Suprapubic skin (tissue), 4 donors: Measurements from ENCODE around the gene GHDC. TPM values are rescaled to one million over a fixed set of nuclear protein-coding genes. Genes with fewer than 3 reads are reported as not detected.

Experiments used
- DNase-seq, 2 donors: peaks; one replicate each; pipeline ENCODE4 v3.0.0-alpha.2; 2019; ENCODE audit warnings: low spot score in 2 of 2
- H3K27ac ChIP-seq: fragments of 200-600 bp; sonication (generic); one replicate; pipeline ENCODE4 v1.5.1; 2019
- H3K27me3 ChIP-seq: fragments of 200-600 bp; sonication (generic); one replicate; pipeline ENCODE4 v1.5.1; 2019
- H3K36me3 ChIP-seq: fragments of 200-600 bp; sonication (generic); one replicate; pipeline ENCODE4 v1.5.1; 2019
- H3K4me1 ChIP-seq: fragments of 200-600 bp; sonication (generic); one replicate; pipeline ENCODE4 v1.5.1; 2019
- H3K4me3 ChIP-seq: fragments of 200-600 bp; sonication (generic); one replicate; pipeline ENCODE4 v1.5.1; 2019; ENCODE audit warnings: mild to moderate bottlenecking
- H3K9me3 ChIP-seq: fragments of 200-600 bp; sonication (generic); one replicate; pipeline ENCODE4 v1.5.1; 2019
- CTCF ChIP-seq, 2 donors: fragments of 200-600 bp in 1 of 2; fragments of 450-650 bp in 1 of 2; sonication (generic) in 1 of 2; IDR thresholded peaks; one replicate each; pipeline ENCODE4 v1.5.1; 2016 to 2019; ENCODE audit warnings: antibody characterized with exemption in 2 of 2, mild to moderate bottlenecking in 1 of 2, moderate library complexity in 1 of 2
- EP300 ChIP-seq: sonication (generic); formaldehyde crosslinking; IDR thresholded peaks from one replicate; pipeline ENCODE4 v1.6.1; 2017; ENCODE audit warnings: antibody characterized with exemption
- POLR2A ChIP-seq, 2 donors: fragments of 450-650 bp; IDR thresholded peaks; one replicate each; pipeline ENCODE4 v1.6.1; 2017; ENCODE audit warnings: antibody characterized with exemption in 2 of 2, mild to moderate bottlenecking in 2 of 2, moderate library complexity in 2 of 2
- POLR2AphosphoS5 ChIP-seq, 3 donors: sonication (generic); formaldehyde crosslinking; IDR thresholded peaks; one replicate each; pipeline ENCODE4 v1.6.1; 2017; ENCODE audit warnings: antibody characterized with exemption in 3 of 3
- WGBS: methylation state at CpG from one replicate; pipeline ENCODE4 v1.1.5; 2018; 5-methylcytosine and 5-hydroxymethylcytosine counted together
- total RNA-seq, 4 donors: library from RNA; depleted of rRNA; stranded (reverse); fragments of >200 nt; gene quantifications; one replicate each; pipeline ENCODE4 v1.1.0, GENCODE V29; 2016

The GHDC gene
- total RNA-seq, 4 donors from 2014 or later: 14.6 to 22.8 (median 18.7) TPM

DNA sequence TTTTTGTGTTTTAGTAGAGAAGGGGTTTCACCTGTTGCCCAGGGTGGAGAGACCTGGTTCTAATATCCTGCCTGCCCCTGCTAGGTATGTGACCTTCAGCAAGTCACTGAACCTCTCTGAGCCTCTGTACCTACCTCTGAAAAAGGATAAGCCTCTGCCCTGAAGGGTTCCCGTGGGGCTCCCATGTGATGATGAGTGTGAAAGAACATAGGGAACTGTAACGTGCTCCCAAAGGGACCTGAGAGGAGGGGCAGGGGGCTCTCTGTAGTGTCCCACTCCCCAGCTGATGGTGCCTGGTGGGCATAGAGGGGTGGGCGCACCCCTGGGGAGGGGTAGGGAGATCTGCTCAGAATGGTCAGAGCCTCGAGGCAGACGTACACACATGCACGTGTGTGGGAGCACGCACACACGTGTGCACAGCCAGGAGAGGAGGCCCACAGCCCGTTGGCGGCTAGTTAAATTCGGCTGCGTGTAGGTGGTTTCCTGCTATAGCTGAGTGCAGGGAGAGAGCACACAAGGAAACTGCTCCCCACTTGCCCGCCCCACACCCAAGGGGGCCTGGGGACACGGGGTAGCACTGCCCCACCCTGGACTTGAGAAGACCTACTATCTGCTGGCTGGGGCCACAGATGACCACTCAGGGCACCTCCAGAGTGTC is 20.0 kb downstream of the GHDC start:
- no peak for TF ChIP-seq EP300
- no peak for TF ChIP-seq POLR2A (IDR thresholded peaks at IDR 0.05)
- TF ChIP-seq CTCF (IDR thresholded peaks at IDR 0.05): no peak
- Histone ChIP-seq H3K9me3 (no peaks in the 10 kb centered on the region), H3K27ac (no peak overlapping the region), H3K27me3 (no peaks in the 10 kb centered on the region), H3K36me3 (no peaks in the 10 kb centered on the region), H3K4me1 (no peaks in the 10 kb centered on the region), H3K4me3 (no peak overlapping the region)
- 67% methylated on average over 9 of the region's 14 CpGs for WGBS
- DNase-seq: no peak

- no peaks in the 10 kb centered on the region for H3K27me3 ChIP-seq
- H3K36me3 ChIP-seq: no peaks in the 10 kb centered on the region
- no peaks in the 10 kb centered on the region for H3K4me1 ChIP-seq
- TF ChIP-seq CTCF (IDR thresholded peaks at IDR 0.05) (no peak), POLR2A (IDR thresholded peaks at IDR 0.05) (no peak), POLR2AphosphoS5 (IDR thresholded peaks at IDR 0.05) (no peak)
- no peak for DNase-seq
- no peak overlapping the region for H3K4me3 ChIP-seq
- WGBS: 38% methylated on average over 11 of the region's 11 CpGs
- no peaks in the 10 kb centered on the region for H3K9me3 ChIP-seq
- H3K27ac ChIP-seq: no peak overlapping the region
These were observed 22.5 kb downstream of the GHDC start for GRCh38 chr17:42171831-42172230.

- Histone ChIP-seq H3K4me3 (no peak overlapping the region), H3K9me3 (no peaks in the 10 kb centered on the region), H3K4me1 (no peaks in the 10 kb centered on the region), H3K27ac (no peak overlapping the region), H3K27me3 (no peaks in the 10 kb centered on the region), H3K36me3 (no peaks in the 10 kb centered on the region)
- WGBS: 94% methylated on average over 23 of the region's 29 CpGs
- no peak for DNase-seq
- TF ChIP-seq POLR2A (IDR thresholded peaks at IDR 0.05) (no peak), POLR2AphosphoS5 (IDR thresholded peaks at IDR 0.05) (no peak), EP300 (no peak), CTCF (IDR thresholded peaks at IDR 0.05) (no peak)
These were observed 24.9 kb downstream of the GHDC start for GRCh38 chr17:42169351-42169750.

DNA sequence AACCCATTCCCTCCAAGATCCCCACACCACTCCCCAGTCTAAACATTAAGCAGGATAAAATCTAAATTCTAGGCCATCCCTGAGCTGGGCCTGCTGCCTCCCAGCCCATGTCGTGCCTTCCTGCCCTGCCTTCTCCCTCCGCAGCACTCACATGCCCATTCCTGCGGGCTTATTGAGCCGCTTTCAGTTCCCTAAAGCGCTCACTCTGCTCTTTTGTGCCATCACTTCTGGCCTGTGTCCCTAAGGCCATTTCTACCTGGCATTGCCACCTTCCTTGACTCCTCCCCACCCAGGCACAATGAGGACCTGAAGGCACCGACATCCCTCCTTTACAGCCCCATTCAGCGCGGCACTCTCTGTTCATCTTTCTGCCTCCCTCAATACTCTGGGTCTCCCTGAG is 26.5 kb downstream of the GHDC start:
- Histone ChIP-seq H3K4me3 (no peak overlapping the region), H3K27me3 (no peaks in the 10 kb centered on the region), H3K36me3 (no peaks in the 10 kb centered on the region), H3K27ac (no peak overlapping the region), H3K4me1 (no peaks in the 10 kb centered on the region), H3K9me3 (no peaks in the 10 kb centered on the region)
- no peak for DNase-seq
- 91% methylated on average over 8 of the region's 8 CpGs for WGBS
- TF ChIP-seq POLR2A (IDR thresholded peaks at IDR 0.05) (no peak), CTCF (IDR thresholded peaks at IDR 0.05) (no peak), POLR2AphosphoS5 (IDR thresholded peaks at IDR 0.05) (no peak), EP300 (no peak)

DNA sequence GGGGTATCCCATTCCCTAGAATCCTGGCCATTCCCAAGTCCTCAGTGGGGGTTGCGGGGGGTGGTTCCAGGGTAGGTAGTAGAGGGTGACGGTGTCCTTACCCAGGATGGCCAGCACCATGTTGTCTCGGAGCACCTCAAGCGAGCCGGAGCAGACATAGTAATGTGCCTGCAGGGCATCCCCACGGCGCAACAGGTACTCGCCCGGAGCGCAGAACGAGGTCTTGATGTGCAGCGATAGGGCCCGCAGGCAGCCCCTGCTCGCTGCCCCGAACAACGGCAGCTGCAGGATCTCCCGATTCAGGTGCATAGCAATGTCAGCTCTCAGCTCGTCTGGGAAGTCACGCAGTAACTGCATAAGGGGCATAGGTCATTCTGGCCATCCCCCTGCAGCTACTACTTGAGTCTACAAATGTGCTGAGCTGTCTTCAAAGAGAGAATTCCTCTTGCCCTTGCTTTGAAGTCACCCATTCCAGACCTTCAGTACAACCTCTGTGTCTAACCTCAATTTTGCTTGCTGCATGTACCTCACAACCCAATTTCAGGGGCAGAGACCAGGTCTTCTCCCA is 28.0 kb downstream of the GHDC start:
- no peaks in the 10 kb centered on the region for H3K4me1 ChIP-seq
- 89% methylated on average over 13 of the region's 19 CpGs for WGBS
- no peaks in the 10 kb centered on the region for H3K27me3 ChIP-seq

More for the DNA sequence above, 28.0 kb downstream of the GHDC start:
- no peak overlapping the region for H3K4me3 ChIP-seq
- H3K9me3 ChIP-seq: no peaks in the 10 kb centered on the region
- TF ChIP-seq CTCF (IDR thresholded peaks at IDR 0.05): no peak
- TF ChIP-seq EP300: no peak
- no peak for TF ChIP-seq POLR2A (IDR thresholded peaks at IDR 0.05)
- TF ChIP-seq POLR2AphosphoS5 (IDR thresholded peaks at IDR 0.05): no peak
- no peak for DNase-seq
- H3K36me3 ChIP-seq: no peaks in the 10 kb centered on the region
- H3K27ac ChIP-seq: no peak overlapping the region
